Smooth muscle cell (in vitro differentiated cells): ENCODE results near the gene PHRF1. TPM values are rescaled to one million over a fixed set of nuclear protein-coding genes. Genes with fewer than 3 reads are reported as not detected.
A peak's percentile ranks its signal among the peaks of the same experiment; 100 is the strongest.

Source experiments
- DNase-seq: peaks from one replicate; lab custom pipeline; 2025; ENCODE audit not compliant: unreplicated experiment; lab: John Stamatoyannopoulos, UW
- H2AFZ ChIP-seq: fragments of 200-600 bp; sonication (generic); 2 replicates; pipeline ENCODE4 v1.6.0; 2016; ENCODE audit warnings: antibody characterized with exemption, low read depth, mild to moderate bottlenecking
- H3F3A ChIP-seq: fragments of 200-600 bp; sonication (generic); 2 replicates; pipeline ENCODE4 v1.6.0; 2017; ENCODE audit warnings: antibody characterized with exemption, low read depth
- H3K27ac ChIP-seq: fragments of 200-600 bp; sonication (generic); 2 replicates; pipeline ENCODE4 v1.5.1; 2016; ENCODE audit warnings: low read depth, mild to moderate bottlenecking
- H3K27me3 ChIP-seq: fragments of 200-600 bp; sonication (generic); 2 replicates; pipeline ENCODE4 v1.6.1; 2016; ENCODE audit warnings: low read depth, mild to moderate bottlenecking
- H3K36me3 ChIP-seq: fragments of 200-600 bp; sonication (generic); 2 replicates; pipeline ENCODE4 v1.5.1; 2016; ENCODE audit warnings: low read depth
- H3K4me1 ChIP-seq: fragments of 200-600 bp; sonication (generic); 2 replicates; pipeline ENCODE4 v1.5.1; 2016; ENCODE audit warnings: low read depth
- H3K4me2 ChIP-seq: fragments of 200-600 bp; sonication (generic); 2 replicates; pipeline ENCODE4 v1.6.0; 2016; ENCODE audit warnings: mild to moderate bottlenecking
- H3K4me3 ChIP-seq: fragments of 200-600 bp; sonication (generic); 2 replicates; pipeline ENCODE4 v1.5.1; 2016; ENCODE audit warnings: mild to moderate bottlenecking
- H3K79me2 ChIP-seq: fragments of 200-600 bp; sonication (generic); 2 replicates; pipeline ENCODE4 v1.6.0; 2016; ENCODE audit warnings: low read depth, mild to moderate bottlenecking
- H3K9ac ChIP-seq: fragments of 200-600 bp; sonication (generic); 2 replicates; pipeline ENCODE4 v1.6.0; 2016; ENCODE audit warnings: low read depth
- H3K9me3 ChIP-seq: fragments of 200-600 bp; sonication (generic); replicated peaks from 2 replicates; pipeline ENCODE4 v1.5.1; 2016; ENCODE audit warnings: low read depth
- H4K20me1 ChIP-seq: fragments of 200-600 bp; sonication (generic); 2 replicates; pipeline ENCODE4 v1.6.0; 2016; ENCODE audit warnings: low read depth
- WGBS: methylation state at CpG from one replicate; pipeline ENCODE4 v1.1.7; 2016; ENCODE audit warnings: low lambda C conversion rate; 5-methylcytosine and 5-hydroxymethylcytosine counted together
- polyA plus RNA-seq: library from polyadenylated mRNA; unstranded; fragments of >200 nt; fragmentation: Nextera tagmentation; extraction: Ambion mirVana; gene quantifications from 2 replicates; pipeline ENCODE4 v1.2.1, GENCODE V29; 2016
- total RNA-seq: library from RNA; depleted of rRNA; stranded (reverse); fragments of >200 nt; gene quantifications from 2 replicates; pipeline ENCODE4 v1.2.3, GENCODE V29; 2014
- TF ChIP-seq, protein P1 (sequence below): fragments of 200-600 bp; sonication (generic); IDR thresholded peaks from 2 replicates; pipeline ENCODE4 v1.5.1; 2017; ENCODE audit warnings: borderline replicate concordance, mild to moderate bottlenecking, antibody characterized with exemption; ENCODE audit not compliant: insufficient read depth, poor library complexity, severe bottlenecking

The PHRF1 gene
- total and polyA plus RNA-seq, 2 experiments from 2014 or later, result 11.6 to 20.2 TPM

DNA sequence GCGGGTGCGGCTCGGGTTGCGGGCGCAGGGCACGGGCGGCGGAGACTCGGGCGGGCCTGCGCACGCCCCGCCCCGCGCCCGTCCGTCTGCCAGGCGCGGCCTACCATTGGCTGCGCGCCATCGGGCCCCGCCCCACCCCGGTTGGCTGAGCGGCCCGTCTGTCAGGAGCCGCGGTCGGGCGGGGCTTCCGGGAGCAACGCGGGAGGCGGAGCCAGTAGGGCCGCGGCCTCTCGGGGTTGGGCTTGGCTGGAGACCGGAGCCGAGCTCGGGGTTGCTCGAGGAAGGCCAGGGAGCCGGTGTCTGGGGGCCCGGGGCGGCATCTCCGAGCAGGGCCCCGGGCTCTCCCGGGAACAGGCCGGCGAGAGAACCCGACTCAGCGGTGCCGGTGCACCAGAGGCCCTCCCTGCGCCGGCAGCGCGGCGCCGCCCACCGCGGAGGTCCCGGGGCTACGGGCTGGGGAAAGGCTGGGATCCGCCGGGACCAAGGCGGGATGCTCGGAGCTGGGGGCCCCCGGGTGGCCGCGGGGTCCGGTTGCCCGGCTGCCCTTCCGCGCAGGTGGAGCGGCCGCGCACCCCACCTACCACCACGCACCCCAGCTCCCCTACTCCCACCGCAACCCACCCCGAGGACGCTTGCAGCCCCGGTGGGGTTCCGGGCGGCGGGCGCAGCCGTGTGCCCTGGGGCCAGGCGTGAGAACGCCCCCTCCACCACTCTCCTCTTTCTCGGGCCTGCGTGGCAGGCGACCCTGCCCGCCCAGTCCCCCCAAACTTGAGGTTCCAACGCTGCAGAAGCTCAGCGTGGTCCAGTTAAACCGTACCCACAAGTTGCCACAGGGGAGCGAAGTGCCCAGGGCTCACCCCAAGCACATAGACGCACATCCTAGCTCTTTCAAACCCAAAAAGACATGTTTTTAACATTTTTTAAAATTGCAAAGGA, 40.5 kb upstream of the PHRF1 start, which contains the start of gene HRAS:
Gene HRAS (minus strand): TSS at position 58 of the 936 bp plus-strand sequence.
- peak within 1 kb of the TSS; percentile 75 for H3K27ac ChIP-seq

DNA sequence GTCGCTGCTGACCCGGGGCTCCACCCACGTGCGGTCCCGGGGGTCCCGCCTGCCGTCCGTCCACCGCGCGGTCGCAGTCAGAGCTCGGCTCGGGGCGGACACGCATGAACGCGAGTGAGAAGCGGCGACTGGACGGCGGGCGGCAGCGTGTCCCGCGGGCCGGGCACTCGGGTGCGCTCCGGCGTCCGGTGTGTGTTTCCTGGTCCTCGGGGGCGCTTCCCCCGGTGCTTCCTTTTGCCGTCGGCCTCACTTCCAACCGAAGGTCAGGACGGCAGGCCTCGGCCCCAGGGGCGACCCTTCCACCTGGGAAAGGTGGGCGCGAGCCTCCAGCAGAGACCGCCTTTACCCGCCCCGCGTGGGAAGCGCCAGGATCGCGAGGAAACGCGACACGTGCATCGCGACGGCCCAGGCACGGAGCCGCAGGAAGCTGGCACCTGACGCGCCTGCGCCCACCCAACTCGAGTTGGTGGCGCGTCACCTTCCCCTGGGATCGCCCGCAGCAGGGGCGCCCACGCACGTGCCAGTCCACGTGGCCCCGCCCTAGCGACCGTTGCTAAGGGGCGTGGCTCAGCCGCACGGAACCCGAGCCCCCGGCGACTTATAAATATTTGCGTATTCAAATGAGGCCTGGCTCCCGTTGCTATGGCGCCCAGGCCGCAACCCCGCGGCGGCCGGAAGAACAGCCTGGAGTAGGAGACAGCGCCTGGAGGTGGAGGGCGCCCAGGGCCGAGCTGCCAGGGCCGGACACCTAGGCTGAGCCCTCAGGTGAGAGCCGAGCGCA, 39.2 kb upstream of the PHRF1 start, which contains the start of gene LRRC56:
Gene LRRC56 (plus strand): TSS at position 687 of the 781 bp plus-strand sequence. CDS start 3,158 bp downstream, outside the sequence.
- peak; percentile 74 for DNase-seq
- H3K9ac ChIP-seq, result peak within 1 kb of the TSS; percentile 80

More for the DNA sequence above, 40.5 kb upstream of the PHRF1 start, which contains the start of gene HRAS:
- peaks cover 35% of the 10 kb centered on the region for H4K20me1 ChIP-seq
- H3K36me3 ChIP-seq, result no peaks in the 10 kb centered on the region
- H3K9ac ChIP-seq, result peak within 1 kb of the TSS; percentile 90
- TF ChIP-seq, protein P1, sequence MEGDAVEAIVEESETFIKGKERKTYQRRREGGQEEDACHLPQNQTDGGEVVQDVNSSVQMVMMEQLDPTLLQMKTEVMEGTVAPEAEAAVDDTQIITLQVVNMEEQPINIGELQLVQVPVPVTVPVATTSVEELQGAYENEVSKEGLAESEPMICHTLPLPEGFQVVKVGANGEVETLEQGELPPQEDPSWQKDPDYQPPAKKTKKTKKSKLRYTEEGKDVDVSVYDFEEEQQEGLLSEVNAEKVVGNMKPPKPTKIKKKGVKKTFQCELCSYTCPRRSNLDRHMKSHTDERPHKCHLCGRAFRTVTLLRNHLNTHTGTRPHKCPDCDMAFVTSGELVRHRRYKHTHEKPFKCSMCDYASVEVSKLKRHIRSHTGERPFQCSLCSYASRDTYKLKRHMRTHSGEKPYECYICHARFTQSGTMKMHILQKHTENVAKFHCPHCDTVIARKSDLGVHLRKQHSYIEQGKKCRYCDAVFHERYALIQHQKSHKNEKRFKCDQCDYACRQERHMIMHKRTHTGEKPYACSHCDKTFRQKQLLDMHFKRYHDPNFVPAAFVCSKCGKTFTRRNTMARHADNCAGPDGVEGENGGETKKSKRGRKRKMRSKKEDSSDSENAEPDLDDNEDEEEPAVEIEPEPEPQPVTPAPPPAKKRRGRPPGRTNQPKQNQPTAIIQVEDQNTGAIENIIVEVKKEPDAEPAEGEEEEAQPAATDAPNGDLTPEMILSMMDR, result no peak
- peak within 1 kb of the TSS; percentile 32 for H2AFZ ChIP-seq
- 5% methylated on average over 43 of the region's 97 CpGs for WGBS
- H3K27me3 ChIP-seq, result no peaks in the 10 kb centered on the region
- no peaks in the 10 kb centered on the region for H3F3A ChIP-seq
- peak; percentile 77 for DNase-seq
- peak within 1 kb of the TSS; percentile 95 for H3K4me2 ChIP-seq
- peaks cover 5% of the 10 kb centered on the region for H3K4me1 ChIP-seq
- peaks cover 16% of the 10 kb centered on the region for H3K79me2 ChIP-seq
- no peaks in the 10 kb centered on the region for H3K9me3 ChIP-seq
- peak within 1 kb of the TSS; percentile 94 for H3K4me3 ChIP-seq

DNA sequence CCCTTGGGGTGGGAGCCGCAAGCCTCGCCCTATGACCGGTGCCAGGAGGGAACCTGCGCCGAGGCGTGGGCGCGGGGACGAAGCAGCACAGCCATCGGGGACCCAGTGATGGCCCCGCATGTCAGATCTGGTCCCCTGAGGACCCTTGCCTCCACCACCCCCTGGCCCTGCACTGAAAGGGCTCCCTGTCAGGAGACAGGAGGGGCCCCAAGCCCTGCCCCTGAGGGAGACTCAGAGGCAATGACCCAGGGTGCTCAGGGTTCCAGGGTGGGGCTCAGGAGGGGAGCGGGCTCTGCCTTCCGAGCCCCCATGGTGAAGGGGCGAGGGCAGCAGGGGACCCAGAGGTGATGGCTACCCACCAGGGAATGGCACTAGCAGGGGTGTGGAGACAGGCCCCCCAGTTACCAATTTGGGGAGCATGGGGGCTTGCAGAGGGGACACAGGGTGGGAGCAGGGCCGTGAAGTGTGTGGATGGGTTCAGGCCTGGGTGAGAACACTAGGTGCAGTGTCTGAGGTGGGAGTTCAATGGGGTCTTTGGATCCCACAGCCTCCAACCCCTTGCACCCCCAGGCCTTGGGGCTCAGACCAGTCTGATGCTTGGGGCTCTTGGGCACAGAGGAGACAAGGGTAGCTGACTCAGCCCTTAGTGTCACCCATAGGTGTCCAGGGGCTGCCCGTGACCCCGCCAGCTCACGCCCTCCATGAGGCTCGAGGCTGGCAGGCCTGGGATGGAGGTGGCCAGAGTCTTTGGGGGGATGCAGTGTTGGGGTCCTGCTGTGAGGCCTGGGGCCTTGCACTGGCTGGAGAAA, 38.4 kb upstream of the PHRF1 start:
- WGBS, result 46% methylated on average over 19 of the region's 19 CpGs
- Histone ChIP-seq H4K20me1 (peaks cover 18% of the 10 kb centered on the region), H3K4me3 (peak overlapping the region; percentile 70), H3K27ac (no peak overlapping the region), H3K27me3 (no peaks in the 10 kb centered on the region), H3K36me3 (no peaks in the 10 kb centered on the region), H3F3A (no peaks in the 10 kb centered on the region), H3K9ac (peak overlapping the region; percentile 80), H2AFZ (no peak overlapping the region), H3K79me2 (peaks cover 16% of the 10 kb centered on the region), H3K4me1 (peaks cover 5% of the 10 kb centered on the region), H3K9me3 (no peaks in the 10 kb centered on the region), H3K4me2 (peak overlapping the region; percentile 95)
- DNase-seq, result no peak
- TF ChIP-seq, protein P1, result no peak

More for the DNA sequence above, 39.2 kb upstream of the PHRF1 start, which contains the start of gene LRRC56:
- Histone ChIP-seq H3K27me3 (no peaks in the 10 kb centered on the region), H3K27ac (peak within 1 kb of the TSS; percentile 22), H3K4me1 (peaks cover 5% of the 10 kb centered on the region), H3K79me2 (peaks cover 16% of the 10 kb centered on the region), H2AFZ (no peak within 1 kb of the TSS), H4K20me1 (peaks cover 26% of the 10 kb centered on the region), H3K9me3 (no peaks in the 10 kb centered on the region), H3F3A (no peaks in the 10 kb centered on the region), H3K4me3 (peak within 1 kb of the TSS; percentile 70), H3K4me2 (peak within 1 kb of the TSS; percentile 95), H3K36me3 (no peaks in the 10 kb centered on the region)
- TF ChIP-seq, protein P1, result no peak
- WGBS, result 3% methylated on average over 88 of the region's 93 CpGs
